Measurements from ENCODE around the gene THSD4.

- peak; percentile 44 for TF ChIP-seq CTCF (IDR thresholded peaks at IDR 0.05; ENCODE audit: low read length)
- TF ChIP-seq EZH2 (IDR thresholded peaks at IDR 0.05; ENCODE audit: borderline replicate concordance, low read length): no peak
Measured at GRCh38 chr15:71103102-71103676, 12.1 kb upstream of the THSD4 start.
